Activated CD4-positive, alpha-beta T cell treated with anti-CD3 and anti-CD28 coated beads for 36 hours (primary cell): ENCODE measurements around the gene MOB1B. TPM values are rescaled to one million over a fixed set of nuclear protein-coding genes. Genes with fewer than 3 reads are reported as not detected.

Source experiments
- ATAC-seq: fragments of 200-7000 bp; cut with Tn5 transposase; one replicate; pipeline ENCODE4 v1.10.0; 2021; ENCODE audit warnings: mild to moderate bottlenecking, moderate library complexity
- CTCF ChIA-PET: fragments of 350-600 bp; sonication (Branson Sonifier 250); formaldehyde crosslinking; loops from one replicate; lab custom pipeline; 2021; ENCODE audit warnings: antibody characterized with exemption; lab: Charles Lee
- POLR2A ChIA-PET: fragments of 350-600 bp; sonication (Branson Sonifier 250); formaldehyde crosslinking; loops from one replicate; lab custom pipeline; 2021; ENCODE audit warnings: antibody characterized with exemption, inconsistent platforms; lab: Charles Lee
- DNase-seq: peaks from one replicate; pipeline ENCODE4 v3.0.0-alpha.2; 2020
- H3K27ac Mint-ChIP-seq: one replicate; pipeline ENCODE4 v1.8.0; 2021; ENCODE audit warnings: mixed read lengths
- H3K27me3 Mint-ChIP-seq: one replicate; pipeline ENCODE4 v1.8.0; 2021; ENCODE audit warnings: mixed read lengths
- H3K36me3 Mint-ChIP-seq: one replicate; pipeline ENCODE4 v1.8.0; 2021; ENCODE audit warnings: low read depth, mixed read lengths
- H3K4me1 Mint-ChIP-seq: one replicate; pipeline ENCODE4 v1.8.0; 2021; ENCODE audit warnings: mixed read lengths
- H3K4me3 Mint-ChIP-seq: one replicate; pipeline ENCODE4 v1.8.0; 2021; ENCODE audit warnings: mild to moderate bottlenecking, moderate library complexity, mixed read lengths
- H3K9me3 Mint-ChIP-seq: one replicate; pipeline ENCODE4 v1.8.0; 2021; ENCODE audit warnings: low read depth, mixed read lengths
- intact Hi-C, 2 experiments: fragments of 100-400 bp; cut with DNase I in 1 of 2; cut with micrococcal nuclease in 1 of 2; formaldehyde crosslinking; loops; one replicate each; pipeline versions ENCODE4 v1.14.2 to v1.15.1; 2022 to 2024; cut with DNase I, micrococcal nuclease
- total RNA-seq, 2 experiments: library from RNA; stranded (reverse); gene quantifications; one replicate each; pipeline ENCODE4 v1.2.3, GENCODE V29; 2021

The MOB1B gene
- total RNA-seq: 10 to 100 TPM; 18.5 to 21.9 TPM

GRCh38 chr4:70901984-70902576 is at the start of gene MOB1B:
TSS of gene MOB1B (plus strand) at chr4:70902369. CDS start at chr4:70902537, 168 bp downstream.
- Mint-ChIP-seq H3K4me1 (peaks cover 27% of the 10 kb centered on the region), H3K27me3 (no peaks in the 10 kb centered on the region), H3K9me3 (no peaks in the 10 kb centered on the region), H3K4me3 (peak within 1 kb of the TSS; percentile 96), H3K27ac (peak within 1 kb of the TSS; percentile 89), H3K36me3 (peaks cover 18% of the 10 kb centered on the region)
- ATAC-seq (peak; percentile 96), DNase-seq (peak; percentile 94)
- CTCF ChIA-PET: interaction anchor here (0.5 to 2.3 kb wide), 8 partner anchors 25 to 1141 kb away, joined by 3 to 9 read pairs (median 3); no protein-coding TSS in a partner anchor
- intact Hi-C loops: loop anchor here (1.0 to 5.0 kb wide), 9 partner anchors 25 to 215 kb away; partner anchors contain the start of genes GRSF1 (in 2 of the 2), UTP3 (in 2 of the 2) and DCK (in 1 of the 2)
- POLR2A ChIA-PET: interaction anchor here (0.5 kb wide), 1 partner anchor 64 kb away, joined by 3 read pairs; no protein-coding TSS in a partner anchor

DNA sequence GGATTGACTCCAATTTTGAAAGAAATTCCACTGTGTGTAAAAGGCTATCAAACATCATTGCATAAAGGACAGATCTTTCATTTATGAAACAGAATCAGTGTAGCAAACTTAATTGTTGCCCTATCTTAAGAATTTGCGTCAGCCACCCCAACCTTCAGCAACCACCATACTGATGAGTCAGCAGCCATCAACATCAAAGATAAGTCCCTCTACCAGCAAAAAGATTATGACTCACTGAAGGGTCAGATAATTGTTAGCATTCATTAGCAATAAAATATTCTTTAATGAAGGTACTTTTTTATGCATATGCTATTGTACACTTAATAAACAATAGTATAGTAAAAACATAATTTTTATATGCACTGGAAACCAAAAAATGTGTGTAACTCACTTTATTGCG is 46.7 kb upstream of the MOB1B start:
- ATAC-seq (no peak), DNase-seq (no peak)
- intact Hi-C loops: no loop called here
- H3K4me3 Mint-ChIP-seq: no peak overlapping the region
- H3K4me1 Mint-ChIP-seq: no peaks in the 10 kb centered on the region
- H3K9me3 Mint-ChIP-seq: no peaks in the 10 kb centered on the region
- ChIA-PET POLR2A (no interaction called here), CTCF (no interaction called here)
- H3K36me3 Mint-ChIP-seq: no peaks in the 10 kb centered on the region
- no peak overlapping the region for H3K27ac Mint-ChIP-seq
- H3K27me3 Mint-ChIP-seq: no peaks in the 10 kb centered on the region

DNA sequence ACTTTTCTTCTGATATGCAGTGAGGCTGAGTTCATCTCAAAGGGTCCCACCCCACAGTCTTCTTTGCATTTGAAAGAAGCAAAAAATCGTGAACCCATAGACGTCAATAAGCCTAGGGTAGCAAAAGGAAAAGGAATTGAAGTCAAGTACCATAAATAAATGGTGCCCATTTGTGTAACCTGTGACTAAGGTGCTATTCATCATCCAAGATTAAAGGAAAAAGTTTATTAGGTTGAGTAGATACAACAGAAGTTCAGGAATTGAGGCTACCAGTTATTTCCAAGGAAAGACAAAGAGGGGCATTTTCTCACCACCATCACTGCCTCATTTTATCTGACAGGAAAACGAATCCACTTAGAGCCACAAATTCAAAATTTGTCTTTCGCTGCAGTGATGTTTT is 43.7 kb upstream of the MOB1B start:
- POLR2A ChIA-PET: no interaction called here
- H3K4me1 Mint-ChIP-seq: peaks cover 9% of the 10 kb centered on the region
- no peaks in the 10 kb centered on the region for H3K36me3 Mint-ChIP-seq
- no peak overlapping the region for H3K4me3 Mint-ChIP-seq
- H3K27ac Mint-ChIP-seq: no peak overlapping the region
- DNase-seq (no peak), ATAC-seq (no peak)
- H3K27me3 Mint-ChIP-seq: no peaks in the 10 kb centered on the region
- CTCF ChIA-PET: no interaction called here
- H3K9me3 Mint-ChIP-seq: no peaks in the 10 kb centered on the region
- intact Hi-C loops: no loop called here

DNA sequence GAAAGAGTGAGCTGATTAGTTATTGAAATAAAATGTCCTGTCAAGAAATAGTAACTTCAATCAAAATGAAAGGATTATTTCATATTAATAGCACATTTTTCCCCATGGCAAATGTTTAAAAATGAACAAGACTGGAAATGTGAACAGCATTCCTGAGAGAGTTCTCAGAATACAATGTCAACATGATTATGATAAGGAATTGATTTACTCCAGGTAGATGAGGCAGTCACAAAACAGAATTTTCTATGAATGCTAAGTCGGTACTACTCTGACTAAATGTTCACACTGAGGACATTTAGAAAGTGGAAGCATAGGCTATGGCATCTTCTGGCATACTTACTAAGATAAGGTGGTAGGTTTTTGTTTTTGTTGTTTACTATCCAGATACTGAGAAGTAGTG is 43.1 kb upstream of the MOB1B start:
- no peak for ATAC-seq
- intact Hi-C loops: no loop called here
- Mint-ChIP-seq H3K27me3 (no peaks in the 10 kb centered on the region), H3K36me3 (no peaks in the 10 kb centered on the region), H3K4me1 (peaks cover 13% of the 10 kb centered on the region), H3K9me3 (no peaks in the 10 kb centered on the region), H3K27ac (no peak overlapping the region), H3K4me3 (no peak overlapping the region)
- CTCF ChIA-PET: interaction anchor here (0.6 kb wide), 1 partner anchor 50 kb away, joined by 4 read pairs; no protein-coding TSS in a partner anchor
- POLR2A ChIA-PET: no interaction called here
- DNase-seq: no peak

- ATAC-seq (peak; percentile 97), DNase-seq (peak; percentile 40)
- no peaks in the 10 kb centered on the region for H3K36me3 Mint-ChIP-seq
- POLR2A ChIA-PET: no interaction called here
- H3K9me3 Mint-ChIP-seq: no peaks in the 10 kb centered on the region
- peaks cover 13% of the 10 kb centered on the region for H3K4me1 Mint-ChIP-seq
- H3K4me3 Mint-ChIP-seq: no peak overlapping the region
- H3K27me3 Mint-ChIP-seq: no peaks in the 10 kb centered on the region
- intact Hi-C loops: loop anchor here in 1 of 2 experiments (1.0 kb wide), 1 partner anchor 23 kb away; no protein-coding TSS in a partner anchor
- CTCF ChIA-PET: no interaction called here
- peak overlapping the region; percentile 34 for H3K27ac Mint-ChIP-seq
These were observed 38.9 kb upstream of the MOB1B start for GRCh38 chr4:70863099-70863790.

GRCh38 chr4:70868778-70869177 is 33.4 kb upstream of the MOB1B start:
- no peak overlapping the region for H3K27ac Mint-ChIP-seq
- H3K27me3 Mint-ChIP-seq: no peaks in the 10 kb centered on the region
- ChIA-PET CTCF (no interaction called here), POLR2A (no interaction called here)
- DNase-seq: no peak
- no peak overlapping the region for H3K4me3 Mint-ChIP-seq
- no peaks in the 10 kb centered on the region for H3K9me3 Mint-ChIP-seq
- H3K4me1 Mint-ChIP-seq: peaks cover 1% of the 10 kb centered on the region
- intact Hi-C loops: no loop called here
- no peaks in the 10 kb centered on the region for H3K36me3 Mint-ChIP-seq
- ATAC-seq: no peak

- ChIA-PET CTCF (no interaction called here), POLR2A (no interaction called here)
- ATAC-seq (no peak), DNase-seq (no peak)
- intact Hi-C loops: no loop called here
- Mint-ChIP-seq H3K4me3 (no peak overlapping the region), H3K4me1 (no peaks in the 10 kb centered on the region), H3K27me3 (no peaks in the 10 kb centered on the region), H3K27ac (no peak overlapping the region), H3K9me3 (no peaks in the 10 kb centered on the region), H3K36me3 (no peaks in the 10 kb centered on the region)
These were observed 29.0 kb upstream of the MOB1B start for GRCh38 chr4:70873216-70873615.

DNA sequence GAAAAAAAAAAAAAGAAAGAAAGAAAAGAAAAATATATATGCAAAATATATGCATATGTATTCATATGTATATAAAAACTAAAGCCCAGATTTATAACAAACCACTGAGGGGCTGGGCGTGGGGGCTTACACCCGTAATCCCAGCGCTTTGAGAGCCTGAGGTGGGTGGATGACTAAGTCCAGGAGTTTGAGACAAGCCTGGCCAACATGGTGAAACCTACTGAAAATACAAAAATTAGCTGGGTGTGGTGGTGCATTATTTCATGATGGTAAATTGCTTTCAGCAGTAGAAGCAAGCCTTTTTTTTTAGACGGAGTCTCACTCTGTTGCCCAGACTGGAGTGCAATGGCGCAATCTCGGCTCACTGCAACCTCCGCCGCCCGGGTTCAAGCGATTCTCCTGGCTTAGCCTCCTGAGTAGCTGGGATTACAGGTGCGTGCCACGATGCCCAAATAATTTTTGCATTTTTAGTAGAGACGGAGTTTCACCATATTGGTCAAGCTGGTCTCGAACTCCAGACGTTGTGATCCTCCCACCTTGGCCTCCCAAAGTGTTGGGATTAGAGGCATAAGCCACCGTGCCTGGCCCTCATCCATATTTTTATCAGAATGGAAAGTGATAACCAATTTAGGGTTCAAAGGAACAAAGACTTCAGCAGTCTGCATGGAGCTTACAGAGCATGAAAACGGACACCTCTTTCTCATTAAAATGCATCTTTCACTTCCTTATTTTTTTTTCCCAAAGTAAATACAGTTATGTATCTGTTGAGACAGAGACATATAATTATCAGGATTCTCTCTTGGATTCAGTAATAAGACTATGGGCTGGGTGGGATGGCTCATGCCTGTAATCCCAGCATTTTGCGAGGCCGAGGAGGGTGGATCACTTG is 27.7 kb upstream of the MOB1B start:
- ChIA-PET POLR2A (no interaction called here), CTCF (interaction anchor here (0.6 kb wide), 1 partner anchor 75 kb away, joined by 3 read pairs; no protein-coding TSS in a partner anchor)
- Mint-ChIP-seq H3K27me3 (no peaks in the 10 kb centered on the region), H3K9me3 (no peaks in the 10 kb centered on the region), H3K4me1 (no peaks in the 10 kb centered on the region), H3K27ac (no peak overlapping the region), H3K36me3 (no peaks in the 10 kb centered on the region), H3K4me3 (no peak overlapping the region)
- DNase-seq: no peak
- intact Hi-C loops: no loop called here
- ATAC-seq: no peak

DNA sequence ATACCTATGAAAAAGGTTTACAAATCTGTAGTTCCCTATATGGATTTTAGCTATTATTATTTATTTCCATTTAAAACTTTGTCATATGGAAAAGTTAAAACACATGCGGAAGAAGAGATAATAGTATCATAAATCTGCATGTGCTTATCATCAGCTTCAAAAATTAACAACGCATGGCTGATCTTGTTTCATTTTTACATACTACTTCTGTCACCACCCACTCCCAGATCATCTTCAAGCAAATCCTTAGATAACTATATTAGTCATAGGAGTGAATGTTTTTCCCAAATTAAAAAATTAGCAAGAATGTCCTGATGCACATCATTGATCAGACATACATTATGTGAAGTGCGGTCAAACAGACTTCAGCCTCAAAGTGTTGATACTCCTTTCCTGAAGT is 24.6 kb upstream of the MOB1B start:
- Mint-ChIP-seq H3K27ac (no peak overlapping the region), H3K4me3 (no peak overlapping the region), H3K27me3 (no peaks in the 10 kb centered on the region), H3K36me3 (no peaks in the 10 kb centered on the region), H3K4me1 (no peaks in the 10 kb centered on the region), H3K9me3 (no peaks in the 10 kb centered on the region)
- POLR2A ChIA-PET: no interaction called here
- CTCF ChIA-PET: no interaction called here
- intact Hi-C loops: no loop called here
- no peak for ATAC-seq
- DNase-seq: no peak

GRCh38 chr4:70880739-70881138 is 21.4 kb upstream of the MOB1B start:
- intact Hi-C loops: no loop called here
- CTCF ChIA-PET: no interaction called here

GRCh38 chr4:70885174-70885573 is 17.0 kb upstream of the MOB1B start:
- Mint-ChIP-seq H3K36me3 (no peaks in the 10 kb centered on the region), H3K4me3 (no peak overlapping the region), H3K4me1 (no peaks in the 10 kb centered on the region), H3K27ac (no peak overlapping the region), H3K9me3 (no peaks in the 10 kb centered on the region), H3K27me3 (no peaks in the 10 kb centered on the region)
- no peak for ATAC-seq
- peak; percentile 16 for DNase-seq
- ChIA-PET POLR2A (no interaction called here), CTCF (interaction anchor here (0.6 kb wide), 1 partner anchor 436 kb away, joined by 5 read pairs; no protein-coding TSS in a partner anchor)
- intact Hi-C loops: no loop called here

More at GRCh38 chr4:70880739-70881138, 21.4 kb upstream of the MOB1B start:
- Mint-ChIP-seq H3K27me3 (no peaks in the 10 kb centered on the region), H3K36me3 (no peaks in the 10 kb centered on the region), H3K9me3 (no peaks in the 10 kb centered on the region), H3K4me1 (no peaks in the 10 kb centered on the region), H3K4me3 (no peak overlapping the region), H3K27ac (no peak overlapping the region)
- POLR2A ChIA-PET: no interaction called here
- DNase-seq (no peak), ATAC-seq (no peak)
